Measurements from ENCODE around the gene EIF4H.

Gene EIF4H

DNA sequence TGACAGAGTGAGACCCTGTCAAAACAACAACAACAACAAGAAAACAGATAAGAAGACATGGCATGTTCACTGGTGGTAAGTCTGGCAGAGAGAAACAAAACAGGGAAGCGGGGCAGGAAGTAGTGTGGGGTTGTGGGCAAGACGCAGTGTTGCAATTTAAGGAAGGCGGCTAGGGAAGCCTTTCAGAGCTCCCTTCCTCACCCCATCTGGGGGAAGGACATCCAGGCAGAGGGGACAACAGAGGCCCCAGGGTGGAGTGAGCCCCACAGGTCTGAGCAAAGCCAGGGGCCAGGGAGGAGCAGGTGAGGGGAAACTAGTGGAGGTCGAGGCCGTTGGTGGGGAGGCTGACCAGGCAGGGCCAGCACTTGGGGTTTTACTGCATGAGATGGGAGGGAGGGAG lies 52.5 kb downstream of the EIF4H start:
- H3K79me2 ChIP-seq (ENCODE audit: control insufficient read depth, low read length), result peaks cover 7% of the 10 kb centered on the region; the same call in 1 of the 2 replicates
- H3K4me3 ChIP-seq (ENCODE audit: low read length), result no peak overlapping the region
- H3K4me2 ChIP-seq (ENCODE audit: low read length), result no peak overlapping the region
- H3K27me3 ChIP-seq (ENCODE audit: control insufficient read depth, low read length), result no peaks in the 10 kb centered on the region
- peaks cover 34% of the 10 kb centered on the region for H3F3A ChIP-seq (ENCODE audit: control insufficient read depth, insufficient read depth)
- no peaks in the 10 kb centered on the region for H3K9me3 ChIP-seq (ENCODE audit: control insufficient read depth, insufficient read depth, low read length)
- no peaks in the 10 kb centered on the region for H3K9me2 ChIP-seq (replicated peaks; ENCODE audit: control insufficient read depth, low read length)
- peak overlapping the region; percentile 9; the same call in 1 of the 2 replicates for H3K27ac ChIP-seq (ENCODE audit: low read depth, low read length)
- H3K36me3 ChIP-seq (ENCODE audit: control insufficient read depth, low read length), result peaks cover 77% of the 10 kb centered on the region
- no peak for TF ChIP-seq EZH2phosphoT487 (IDR thresholded peaks at IDR 0.05; ENCODE audit: borderline replicate concordance, low read length)
- TF ChIP-seq, protein P1, sequence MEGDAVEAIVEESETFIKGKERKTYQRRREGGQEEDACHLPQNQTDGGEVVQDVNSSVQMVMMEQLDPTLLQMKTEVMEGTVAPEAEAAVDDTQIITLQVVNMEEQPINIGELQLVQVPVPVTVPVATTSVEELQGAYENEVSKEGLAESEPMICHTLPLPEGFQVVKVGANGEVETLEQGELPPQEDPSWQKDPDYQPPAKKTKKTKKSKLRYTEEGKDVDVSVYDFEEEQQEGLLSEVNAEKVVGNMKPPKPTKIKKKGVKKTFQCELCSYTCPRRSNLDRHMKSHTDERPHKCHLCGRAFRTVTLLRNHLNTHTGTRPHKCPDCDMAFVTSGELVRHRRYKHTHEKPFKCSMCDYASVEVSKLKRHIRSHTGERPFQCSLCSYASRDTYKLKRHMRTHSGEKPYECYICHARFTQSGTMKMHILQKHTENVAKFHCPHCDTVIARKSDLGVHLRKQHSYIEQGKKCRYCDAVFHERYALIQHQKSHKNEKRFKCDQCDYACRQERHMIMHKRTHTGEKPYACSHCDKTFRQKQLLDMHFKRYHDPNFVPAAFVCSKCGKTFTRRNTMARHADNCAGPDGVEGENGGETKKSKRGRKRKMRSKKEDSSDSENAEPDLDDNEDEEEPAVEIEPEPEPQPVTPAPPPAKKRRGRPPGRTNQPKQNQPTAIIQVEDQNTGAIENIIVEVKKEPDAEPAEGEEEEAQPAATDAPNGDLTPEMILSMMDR (IDR thresholded peaks at IDR 0.05; ENCODE audit: low read depth, low read length, poor library complexity, severe bottlenecking), result no peak
- H3K4me1 ChIP-seq (ENCODE audit: control insufficient read depth, low read length), result peaks cover 54% of the 10 kb centered on the region
- H4K20me1 ChIP-seq (ENCODE audit: control insufficient read depth, insufficient read depth, low read depth, low read length), result no peaks in the 10 kb centered on the region

DNA sequence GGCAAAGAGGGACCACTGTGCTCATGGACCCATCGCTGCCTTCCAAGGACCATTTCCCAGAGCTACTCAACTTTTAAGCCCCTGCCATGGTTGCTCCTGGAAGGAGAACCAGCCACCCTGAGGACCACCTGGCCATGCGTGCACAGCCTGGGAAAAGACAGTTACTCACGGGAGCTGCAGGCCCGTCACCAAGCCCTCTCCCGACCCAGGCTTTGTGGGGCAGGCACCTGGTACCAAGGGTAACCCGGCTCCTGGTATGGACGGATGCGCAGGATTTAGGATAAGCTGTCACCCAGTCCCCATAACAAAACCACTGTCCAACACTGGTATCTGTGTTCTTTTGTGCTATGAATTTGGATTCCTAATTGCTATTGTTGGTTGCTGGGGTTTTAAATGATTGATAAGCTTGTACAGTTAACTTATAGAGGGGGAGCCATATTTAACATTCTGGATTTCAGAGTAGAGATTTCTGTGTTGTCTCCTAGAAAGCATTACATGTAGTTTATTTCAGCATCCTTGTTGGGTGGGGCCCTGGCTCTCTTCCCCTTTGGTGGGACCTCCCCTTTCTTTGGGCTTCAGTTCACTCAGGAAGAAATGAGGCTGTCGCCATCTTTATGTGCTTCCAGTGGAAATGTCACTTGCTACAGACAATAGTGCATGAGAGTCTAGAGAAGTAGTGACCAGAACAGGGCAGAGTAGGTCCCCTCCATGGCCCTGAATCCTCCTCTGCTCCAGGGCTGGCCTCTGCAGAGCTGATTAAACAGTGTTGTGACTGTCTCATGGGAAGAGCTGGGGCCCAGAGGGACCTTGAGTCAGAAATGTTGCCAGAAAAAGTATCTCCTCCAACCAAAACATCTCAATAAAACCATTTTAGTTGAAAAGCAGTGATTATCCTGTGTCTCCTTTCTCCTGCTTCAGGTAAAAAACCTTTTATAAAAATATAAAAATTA lies 55.1 kb downstream of the EIF4H start:
- Histone ChIP-seq H3K4me1 (ENCODE audit: control insufficient read depth, low read length) (peaks cover 57% of the 10 kb centered on the region), H3K27ac (ENCODE audit: low read depth, low read length) (peak overlapping the region; percentile 83), H3K4me3 (ENCODE audit: low read length) (no peak overlapping the region), H3F3A (ENCODE audit: control insufficient read depth, insufficient read depth) (peaks cover 52% of the 10 kb centered on the region), H3K27me3 (ENCODE audit: control insufficient read depth, low read length) (no peaks in the 10 kb centered on the region), H3K9me3 (ENCODE audit: control insufficient read depth, insufficient read depth, low read length) (no peaks in the 10 kb centered on the region), H3K36me3 (ENCODE audit: control insufficient read depth, low read length) (peaks cover 87% of the 10 kb centered on the region), H4K20me1 (ENCODE audit: control insufficient read depth, insufficient read depth, low read depth, low read length) (peaks cover 4% of the 10 kb centered on the region; the same call in 1 of the 2 replicates), H3K9me2 (replicated peaks; ENCODE audit: control insufficient read depth, low read length) (no peaks in the 10 kb centered on the region), H3K79me2 (ENCODE audit: control insufficient read depth, low read length) (peaks cover 14% of the 10 kb centered on the region; the same call in 1 of the 2 replicates), H3K4me2 (ENCODE audit: low read length) (peak overlapping the region; percentile 46)
- TF ChIP-seq, protein P1 (IDR thresholded peaks at IDR 0.05; ENCODE audit: low read depth, low read length, poor library complexity, severe bottlenecking), result no peak
- no peak for TF ChIP-seq EZH2phosphoT487 (IDR thresholded peaks at IDR 0.05; ENCODE audit: borderline replicate concordance, low read length)

DNA sequence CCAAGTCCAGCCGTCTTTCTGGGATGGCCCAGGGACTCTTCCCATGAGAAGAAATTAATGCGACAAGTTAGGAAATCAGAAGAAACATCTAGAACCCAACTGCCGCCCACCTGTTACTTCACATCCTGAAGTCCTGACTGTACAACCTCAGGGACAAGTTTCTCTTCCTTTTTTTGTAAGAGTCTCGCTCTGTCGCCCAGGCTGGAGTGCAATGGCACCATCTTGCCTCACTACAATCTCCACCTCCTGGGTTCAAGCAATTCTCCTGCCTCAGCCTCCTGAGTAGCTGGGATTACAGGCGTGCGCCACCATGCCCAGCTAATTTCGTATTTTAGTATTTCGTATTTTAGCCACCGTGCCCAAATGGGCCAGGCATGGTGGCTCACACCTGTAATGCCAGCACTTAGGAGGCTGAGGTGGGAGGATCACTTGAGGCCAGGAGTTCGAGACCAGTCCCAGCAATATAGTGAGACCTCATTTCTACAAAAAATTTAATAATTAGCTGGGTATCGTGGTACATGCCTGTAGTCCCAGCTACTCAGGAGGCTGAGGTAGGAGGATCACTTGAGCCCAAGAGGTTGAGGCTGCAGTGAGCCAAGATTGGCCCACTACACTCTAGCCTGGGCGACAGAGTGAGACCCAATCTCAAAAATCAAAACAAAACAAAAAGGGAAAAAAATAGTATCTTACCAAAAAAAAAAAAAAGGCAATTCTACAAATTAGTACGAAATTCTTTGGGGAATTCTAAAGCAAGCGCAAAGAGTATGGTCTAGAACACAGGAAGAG lies 56.5 kb downstream of the EIF4H start:
- H3F3A ChIP-seq (ENCODE audit: control insufficient read depth, insufficient read depth), result peaks cover 63% of the 10 kb centered on the region
- H3K9me3 ChIP-seq (ENCODE audit: control insufficient read depth, insufficient read depth, low read length), result no peaks in the 10 kb centered on the region
- peaks cover 71% of the 10 kb centered on the region for H3K4me1 ChIP-seq (ENCODE audit: control insufficient read depth, low read length)
- no peaks in the 10 kb centered on the region for H3K27me3 ChIP-seq (ENCODE audit: control insufficient read depth, low read length)
- H3K4me2 ChIP-seq (ENCODE audit: low read length), result peak overlapping the region; percentile 46
- H3K4me3 ChIP-seq (ENCODE audit: low read length), result peak overlapping the region; percentile 21
- H3K79me2 ChIP-seq (ENCODE audit: control insufficient read depth, low read length), result peaks cover 23% of the 10 kb centered on the region; the same call in 1 of the 2 replicates
- peaks cover 8% of the 10 kb centered on the region; the same call in 1 of the 2 replicates for H4K20me1 ChIP-seq (ENCODE audit: control insufficient read depth, insufficient read depth, low read depth, low read length)
- H3K9me2 ChIP-seq (replicated peaks; ENCODE audit: control insufficient read depth, low read length), result no peaks in the 10 kb centered on the region
- H3K36me3 ChIP-seq (ENCODE audit: control insufficient read depth, low read length), result peaks cover 86% of the 10 kb centered on the region
- H3K27ac ChIP-seq (ENCODE audit: low read depth, low read length), result peak overlapping the region; percentile 83
- TF ChIP-seq, protein P1 (IDR thresholded peaks at IDR 0.05; ENCODE audit: low read depth, low read length, poor library complexity, severe bottlenecking), result no peak
- TF ChIP-seq EZH2phosphoT487 (IDR thresholded peaks at IDR 0.05; ENCODE audit: borderline replicate concordance, low read length), result no peak

Data from DOHH2 (cell line).